PFSK-1 (cell line): ENCODE measurements around the gene MKRN3.

Experiments used
- FOXP2 ChIP-seq: optimal IDR thresholded peaks from 2 replicates; pipeline ENCODE3; 2011; ENCODE audit warnings: borderline replicate concordance, control low read depth, inconsistent platforms; ENCODE audit not compliant: insufficient read depth; ENCODE audit errors: extremely low read length, extremely low read depth
- POLR2AphosphoS5 ChIP-seq: IDR thresholded peaks from 2 replicates; pipeline ENCODE4 v1.6.1; 2012; ENCODE audit warnings: low read depth, mild to moderate bottlenecking, control low read depth, low read length, moderate library complexity
- SIN3A ChIP-seq: IDR thresholded peaks from 2 replicates; pipeline ENCODE4 v1.6.1; 2012; ENCODE audit warnings: mild to moderate bottlenecking, low read length, moderate library complexity, borderline replicate concordance; ENCODE audit not compliant: insufficient read depth
- TAF1 ChIP-seq: IDR thresholded peaks from 2 replicates; pipeline ENCODE4 v1.6.1; 2012; ENCODE audit warnings: low read length, control low read depth, borderline replicate concordance; ENCODE audit not compliant: insufficient read depth
- TF ChIP-seq, protein P1 (sequence below), 2 experiments: IDR thresholded peaks; 2 replicates each; pipeline versions ENCODE4 v1.6.1 to v1.8.0; 2011 to 2012; ENCODE audit warnings: low read depth in 2 of 2, low read length in 2 of 2, control low read depth in 1 of 2, inconsistent platforms in 1 of 2, mild to moderate bottlenecking in 1 of 2, moderate library complexity in 1 of 2; ENCODE audit not compliant: insufficient read depth in 1 of 2

DNA sequence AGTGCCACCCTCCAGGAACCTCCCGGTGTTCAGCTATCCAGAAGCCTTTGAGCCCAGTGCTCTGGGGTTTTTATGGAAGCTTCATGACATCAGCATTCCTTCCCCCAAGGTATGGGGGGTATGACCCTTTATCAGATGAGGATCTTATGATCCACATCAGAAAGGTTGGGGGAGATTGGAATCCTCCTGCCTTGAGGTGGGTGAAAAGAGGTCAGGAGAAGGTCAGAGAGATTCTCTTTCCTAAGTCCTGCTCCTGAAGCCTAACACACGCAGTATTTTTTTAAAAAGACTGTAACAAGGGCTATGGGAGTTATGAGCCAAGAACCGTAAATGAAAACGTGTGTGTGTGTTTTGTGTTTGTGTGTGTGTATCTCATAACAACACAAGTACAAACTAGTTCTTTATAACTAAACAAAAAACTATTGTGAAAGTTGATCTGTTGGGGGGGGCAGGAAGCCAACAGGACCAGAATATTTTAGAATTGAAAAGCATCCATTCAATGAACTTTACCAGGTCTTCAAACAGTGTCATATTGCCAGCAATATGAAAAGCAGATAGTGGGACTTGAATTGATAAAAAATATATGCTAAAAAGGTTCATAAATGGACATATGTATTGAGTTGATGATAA lies 13.2 kb downstream of the MKRN3 start:
- no peak for TF ChIP-seq SIN3A
- TF ChIP-seq, protein P1, sequence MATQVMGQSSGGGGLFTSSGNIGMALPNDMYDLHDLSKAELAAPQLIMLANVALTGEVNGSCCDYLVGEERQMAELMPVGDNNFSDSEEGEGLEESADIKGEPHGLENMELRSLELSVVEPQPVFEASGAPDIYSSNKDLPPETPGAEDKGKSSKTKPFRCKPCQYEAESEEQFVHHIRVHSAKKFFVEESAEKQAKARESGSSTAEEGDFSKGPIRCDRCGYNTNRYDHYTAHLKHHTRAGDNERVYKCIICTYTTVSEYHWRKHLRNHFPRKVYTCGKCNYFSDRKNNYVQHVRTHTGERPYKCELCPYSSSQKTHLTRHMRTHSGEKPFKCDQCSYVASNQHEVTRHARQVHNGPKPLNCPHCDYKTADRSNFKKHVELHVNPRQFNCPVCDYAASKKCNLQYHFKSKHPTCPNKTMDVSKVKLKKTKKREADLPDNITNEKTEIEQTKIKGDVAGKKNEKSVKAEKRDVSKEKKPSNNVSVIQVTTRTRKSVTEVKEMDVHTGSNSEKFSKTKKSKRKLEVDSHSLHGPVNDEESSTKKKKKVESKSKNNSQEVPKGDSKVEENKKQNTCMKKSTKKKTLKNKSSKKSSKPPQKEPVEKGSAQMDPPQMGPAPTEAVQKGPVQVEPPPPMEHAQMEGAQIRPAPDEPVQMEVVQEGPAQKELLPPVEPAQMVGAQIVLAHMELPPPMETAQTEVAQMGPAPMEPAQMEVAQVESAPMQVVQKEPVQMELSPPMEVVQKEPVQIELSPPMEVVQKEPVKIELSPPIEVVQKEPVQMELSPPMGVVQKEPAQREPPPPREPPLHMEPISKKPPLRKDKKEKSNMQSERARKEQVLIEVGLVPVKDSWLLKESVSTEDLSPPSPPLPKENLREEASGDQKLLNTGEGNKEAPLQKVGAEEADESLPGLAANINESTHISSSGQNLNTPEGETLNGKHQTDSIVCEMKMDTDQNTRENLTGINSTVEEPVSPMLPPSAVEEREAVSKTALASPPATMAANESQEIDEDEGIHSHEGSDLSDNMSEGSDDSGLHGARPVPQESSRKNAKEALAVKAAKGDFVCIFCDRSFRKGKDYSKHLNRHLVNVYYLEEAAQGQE (IDR thresholded peaks at IDR 0.05; ENCODE audit: insufficient read depth in 1 of 2, low read depth in 2 of 2, low read length in 2 of 2), result no peak
- TF ChIP-seq POLR2AphosphoS5, result no peak
- no peak for TF ChIP-seq TAF1
- TF ChIP-seq FOXP2, result no peak
